GM12892 (cell line): Measurements from ENCODE around the gene DSCAML1.

ENCODE experiments used
- POLR2A ChIP-seq: IDR thresholded peaks from 2 replicates; pipeline ENCODE4 v1.6.1; 2011; ENCODE audit warnings: low read depth, low read length, control low read depth
- POLR2AphosphoS5 ChIP-seq: IDR thresholded peaks from 2 replicates; pipeline ENCODE4 v1.6.1; 2011; ENCODE audit warnings: low read depth, low read length, control low read depth
- TAF1 ChIP-seq: IDR thresholded peaks from 2 replicates; pipeline ENCODE4 v1.6.1; 2011; ENCODE audit warnings: low read depth, mild to moderate bottlenecking, control low read depth, low read length, borderline replicate concordance

- TF ChIP-seq TAF1 (no peak), POLR2AphosphoS5 (no peak), POLR2A (no peak)
Measured at GRCh38 chr11:117582433-117582832, 214.6 kb downstream of the DSCAML1 start.
